Gastroesophageal sphincter (tissue), 4 donors: ENCODE results near the gene PPP1R1A. TPM values are rescaled to one million over a fixed set of nuclear protein-coding genes. Genes with fewer than 3 reads are reported as not detected.

Source experiments
- ATAC-seq: fragments of 150-250 bp; one replicate; pipeline ENCODE4 v1.9.1; 2016; ENCODE audit warnings: mild to moderate bottlenecking, moderate library complexity
- H3K27ac ChIP-seq, 4 donors: fragments of 200-600 bp; sonication (generic) in 3 of 4; 1 replicate in 3 of 4; 2 replicates in 1 of 4; pipeline ENCODE4 v1.5.1; 2016 to 2019
- H3K27me3 ChIP-seq: fragments of 200-600 bp; sonication (generic); one replicate; pipeline ENCODE4 v1.5.1; 2019
- H3K36me3 ChIP-seq, 2 donors: fragments of 200-600 bp; sonication (generic); one replicate each; pipeline ENCODE4 v1.5.1; 2019; ENCODE audit warnings: control low read depth in 1 of 2
- H3K4me1 ChIP-seq, 3 donors: fragments of 200-600 bp; sonication (generic); 1 replicate in 2 of 3; 2 replicates in 1 of 3; pipeline ENCODE4 v1.5.1; 2016 to 2019; ENCODE audit warnings: control low read depth in 2 of 3
- H3K4me3 ChIP-seq, 2 donors: fragments of 200-600 bp; sonication (generic); one replicate each; pipeline ENCODE4 v1.5.1; 2019; ENCODE audit warnings: mild to moderate bottlenecking in 1 of 2, moderate library complexity in 1 of 2
- H3K9me3 ChIP-seq, 3 donors: fragments of 200-600 bp; sonication (generic); one replicate each; pipeline ENCODE4 v1.5.1; 2017 to 2019; ENCODE audit warnings: control low read depth in 2 of 3
- CTCF ChIP-seq, 4 experiments: fragments of 200-600 bp in 2 of 4; fragments of 450-650 bp in 2 of 4; sonication (generic) in 1 of 4; IDR thresholded peaks; one replicate each; pipeline ENCODE4 v1.5.1; 2017 to 2019; ENCODE audit warnings: antibody characterized with exemption in 4 of 4, mild to moderate bottlenecking in 2 of 4, moderate library complexity in 2 of 4
- EP300 ChIP-seq: sonication (generic); formaldehyde crosslinking; IDR thresholded peaks from one replicate; pipeline ENCODE4 v1.6.1; 2017; ENCODE audit warnings: antibody characterized with exemption, mild to moderate bottlenecking
- POLR2A ChIP-seq, 2 donors: fragments of 450-650 bp; IDR thresholded peaks; one replicate each; pipeline ENCODE4 v1.6.1; 2017; ENCODE audit warnings: antibody characterized with exemption in 2 of 2, mild to moderate bottlenecking in 2 of 2, moderate library complexity in 1 of 2
- POLR2AphosphoS5 ChIP-seq: sonication (generic); formaldehyde crosslinking; IDR thresholded peaks from one replicate; pipeline ENCODE4 v1.6.1; 2017; ENCODE audit warnings: antibody characterized with exemption
- WGBS, 2 donors: methylation state at CpG; one replicate each; pipeline ENCODE4 v1.1.5; 2018; ENCODE audit warnings: low coverage in 1 of 2; 5-methylcytosine and 5-hydroxymethylcytosine counted together
- total RNA-seq, 4 donors: library from RNA; depleted of rRNA; stranded (reverse); fragments of >200 nt; gene quantifications; one replicate each; pipeline ENCODE4 v1.1.0, GENCODE V29; 2016

PPP1R1A gene
- total RNA-seq, 4 donors from 2014 or later, result 2.5 to 27.9 (median 18.0) TPM

- ATAC-seq, result no peak
- no peaks in the 10 kb centered on the region for H3K9me3 ChIP-seq
- H3K27ac ChIP-seq, result no peak overlapping the region
- no peak for TF ChIP-seq POLR2AphosphoS5
- TF ChIP-seq EP300, result no peak
- TF ChIP-seq CTCF (IDR thresholded peaks at IDR 0.05), result no peak
- no peak for TF ChIP-seq POLR2A (IDR thresholded peaks at IDR 0.05)
- peaks cover 0 to 11% of the 10 kb centered on the region in 2 donors for H3K36me3 ChIP-seq
- no peak overlapping the region for H3K4me3 ChIP-seq
- H3K4me1 ChIP-seq, result peaks cover 0 to 49% (median 13%) of the 10 kb centered on the region in 3 donors
- H3K27me3 ChIP-seq, result peaks cover 6% of the 10 kb centered on the region
- 77 to 100% methylated on average over 1 to 2 of the region's 2 CpGs for WGBS, 2 donors
Observed at GRCh38 chr12:54585243-54585642, 3.2 kb downstream of the PPP1R1A start.

GRCh38 chr12:54584128-54584527, 4.3 kb downstream of the PPP1R1A start:
- Histone ChIP-seq H3K4me3 (no peak overlapping the region), H3K4me1 (peaks cover 0 to 47% (median 13%) of the 10 kb centered on the region in 3 donors), H3K27me3 (peaks cover 6% of the 10 kb centered on the region), H3K9me3 (no peaks in the 10 kb centered on the region), H3K27ac (no peak overlapping the region), H3K36me3 (peaks cover 0 to 11% of the 10 kb centered on the region in 2 donors)
- no peak for ATAC-seq
- WGBS, 2 donors, result 66% methylated on average over 5 of the region's 9 CpGs; no CpG with 5 or more reads in 1 of the 2 donors
- no peak for TF ChIP-seq POLR2AphosphoS5
- TF ChIP-seq EP300, result no peak
- TF ChIP-seq CTCF (IDR thresholded peaks at IDR 0.05), result no peak
- TF ChIP-seq POLR2A (IDR thresholded peaks at IDR 0.05), result no peak

GRCh38 chr12:54583726-54584125, 4.7 kb downstream of the PPP1R1A start:
- no peak for ATAC-seq
- no peaks in the 10 kb centered on the region for H3K9me3 ChIP-seq
- TF ChIP-seq CTCF (IDR thresholded peaks at IDR 0.05) (no peak), POLR2A (IDR thresholded peaks at IDR 0.05) (no peak), POLR2AphosphoS5 (no peak), EP300 (no peak)
- 47 to 60% methylated on average over 2 to 3 of the region's 4 CpGs for WGBS, 2 donors
- H3K4me1 ChIP-seq, result peaks cover 0 to 43% (median 10%) of the 10 kb centered on the region in 3 donors
- no peak overlapping the region for H3K4me3 ChIP-seq
- peaks cover 6% of the 10 kb centered on the region for H3K27me3 ChIP-seq
- peaks cover 0 to 11% of the 10 kb centered on the region in 2 donors for H3K36me3 ChIP-seq
- H3K27ac ChIP-seq, result no peak overlapping the region

- H3K4me3 ChIP-seq, result no peak overlapping the region
- no peak overlapping the region for H3K27ac ChIP-seq
- ATAC-seq, result no peak
- H3K36me3 ChIP-seq, result peaks cover 0 to 32% of the 10 kb centered on the region in 2 donors
- WGBS, 2 donors, result 80 to 82% methylated on average over 4 to 5 of the region's 6 CpGs
- no peaks in the 10 kb centered on the region for H3K9me3 ChIP-seq
- TF ChIP-seq POLR2A (IDR thresholded peaks at IDR 0.05) (no peak), EP300 (no peak), POLR2AphosphoS5 (no peak), CTCF (IDR thresholded peaks at IDR 0.05) (no peak)
- peaks cover 0 to 20% (median 0%) of the 10 kb centered on the region in 3 donors for H3K4me1 ChIP-seq
- no peaks in the 10 kb centered on the region for H3K27me3 ChIP-seq
Observed at GRCh38 chr12:54581412-54581811, 7.0 kb downstream of the PPP1R1A start.

GRCh38 chr12:54579696-54580333, 8.6 kb downstream of the PPP1R1A start:
- Histone ChIP-seq H3K36me3 (peaks cover 0 to 45% of the 10 kb centered on the region in 2 donors), H3K27me3 (no peaks in the 10 kb centered on the region), H3K9me3 (no peaks in the 10 kb centered on the region), H3K4me1 (peaks cover 0 to 11% (median 0%) of the 10 kb centered on the region in 3 donors), H3K4me3 (no peak overlapping the region), H3K27ac (peak overlapping the region in 1 of 4 donors; percentile 50)
- ATAC-seq, result peak; percentile 95
- TF ChIP-seq POLR2AphosphoS5 (peak; percentile 18), EP300 (no peak), POLR2A (IDR thresholded peaks at IDR 0.05) (no peak), CTCF (IDR thresholded peaks at IDR 0.05) (peak; percentile 98 to 99 (median 98))
- WGBS, 2 donors, result 14 to 50% methylated on average over 2 to 8 of the region's 11 CpGs
